ENCODE measurements around the gene CCDC142.
"Not testable (repeated sequence)": the region's sequence is repeated elsewhere in the genome, so short reads cannot be mapped to it uniquely, and the experiment has no call there.

CCDC142 gene

GRCh38 chr2:74462054-74462785 lies 20.6 kb downstream of the CCDC142 start:
- no peak for DNase-seq

GRCh38 chr2:74461187-74462053 lies 21.4 kb downstream of the CCDC142 start:
- no peak for DNase-seq

DNA sequence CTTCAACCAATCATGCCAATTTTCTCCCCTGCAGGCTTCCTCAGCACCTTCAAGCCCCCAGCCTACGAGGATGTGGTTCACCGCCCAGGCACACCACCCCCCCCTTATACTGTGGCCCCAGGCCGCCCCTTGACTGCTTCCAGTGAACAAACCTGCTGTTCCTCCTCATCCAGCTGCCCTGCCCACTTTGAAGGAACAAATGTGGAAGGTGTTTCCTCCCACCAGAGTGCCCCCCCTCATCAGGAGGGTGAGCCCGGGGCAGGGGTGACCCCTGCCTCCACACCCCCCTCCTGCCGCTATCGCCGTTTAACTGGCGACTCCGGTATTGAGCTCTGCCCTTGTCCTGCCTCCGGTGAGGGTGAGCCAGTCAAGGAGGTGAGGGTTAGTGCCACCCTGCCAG lies 22.6 kb downstream of the CCDC142 start:
- DNase-seq = not testable (repeated sequence)

DNA sequence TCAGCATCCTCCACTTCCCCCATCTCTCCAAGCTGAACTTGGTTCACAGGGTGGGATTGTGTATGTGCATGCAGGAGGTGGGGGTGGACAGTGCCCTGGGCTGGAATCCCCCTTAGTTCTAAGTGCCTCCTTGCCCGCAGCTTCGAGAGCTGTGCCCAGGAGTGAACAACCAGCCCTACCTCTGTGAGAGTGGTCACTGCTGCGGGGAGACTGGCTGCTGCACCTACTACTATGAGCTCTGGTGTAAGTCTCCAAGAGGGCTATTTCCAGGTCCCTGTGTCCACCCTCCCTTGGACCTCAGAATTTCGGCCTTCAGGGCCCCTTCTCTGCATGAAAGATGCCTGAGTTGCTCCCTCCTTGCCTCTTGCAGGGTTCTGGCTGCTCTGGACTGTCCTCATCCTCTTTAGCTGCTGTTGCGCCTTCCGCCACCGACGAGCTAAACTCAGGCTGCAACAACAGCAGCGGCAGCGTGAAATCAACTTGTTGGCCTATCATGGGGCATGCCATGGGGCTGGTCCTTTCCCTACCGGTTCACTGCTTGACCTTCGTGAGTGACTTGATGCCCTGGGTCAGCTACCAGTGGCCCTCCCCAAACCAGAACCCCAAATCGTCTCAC lies 23.2 kb downstream of the CCDC142 start:
- not testable (repeated sequence) for DNase-seq

GRCh38 chr2:74458938-74459363 lies 23.8 kb downstream of the CCDC142 start:
- no peak for DNase-seq

GRCh38 chr2:74458132-74458937 lies 24.5 kb downstream of the CCDC142 start, which contains the start of gene WBP1:
TSS of gene WBP1 (plus strand) at chr2:74458438. CDS start at chr2:74458603, 165 bp downstream.
- DNase-seq = peak; percentile 100

DNA sequence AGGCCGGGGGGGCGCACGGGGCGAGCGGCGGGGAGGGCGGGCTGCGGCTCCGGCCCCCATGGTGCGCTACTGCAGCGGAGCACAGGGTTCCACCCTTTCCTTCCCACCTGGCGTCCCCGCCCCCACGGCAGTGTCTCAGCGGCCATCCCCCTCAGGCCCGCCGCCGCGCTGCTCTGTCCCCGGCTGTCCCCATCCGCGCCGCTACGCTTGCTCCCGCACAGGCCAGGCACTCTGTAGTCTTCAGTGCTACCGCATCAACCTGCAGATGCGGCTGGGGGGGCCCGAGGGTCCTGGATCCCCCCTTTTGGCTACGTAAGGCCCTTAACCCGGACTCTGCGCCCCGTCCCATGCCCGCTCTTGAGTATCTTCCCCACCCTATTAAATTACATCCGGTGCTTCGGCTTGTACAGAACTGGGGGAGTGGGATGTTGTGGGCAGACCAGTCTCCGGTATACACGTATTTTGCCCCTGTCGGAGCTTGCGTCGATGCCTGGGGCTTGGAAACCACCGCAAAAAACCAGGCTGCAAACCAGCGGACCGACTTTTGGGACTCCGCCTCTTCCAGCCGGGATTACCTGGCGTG lies 25.2 kb downstream of the CCDC142 start:
- DNase-seq = peak; percentile 85

- no peak for DNase-seq
Observed at GRCh38 chr2:74457129-74457548, 25.7 kb downstream of the CCDC142 start.

GRCh38 chr2:74454654-74455511 lies 27.9 kb downstream of the CCDC142 start, which contains the start of gene INO80B:
TSS of gene INO80B (plus strand) at chr2:74455087. CDS start at chr2:74455117, 30 bp downstream.
- peak; percentile 99 for DNase-seq

DNA sequence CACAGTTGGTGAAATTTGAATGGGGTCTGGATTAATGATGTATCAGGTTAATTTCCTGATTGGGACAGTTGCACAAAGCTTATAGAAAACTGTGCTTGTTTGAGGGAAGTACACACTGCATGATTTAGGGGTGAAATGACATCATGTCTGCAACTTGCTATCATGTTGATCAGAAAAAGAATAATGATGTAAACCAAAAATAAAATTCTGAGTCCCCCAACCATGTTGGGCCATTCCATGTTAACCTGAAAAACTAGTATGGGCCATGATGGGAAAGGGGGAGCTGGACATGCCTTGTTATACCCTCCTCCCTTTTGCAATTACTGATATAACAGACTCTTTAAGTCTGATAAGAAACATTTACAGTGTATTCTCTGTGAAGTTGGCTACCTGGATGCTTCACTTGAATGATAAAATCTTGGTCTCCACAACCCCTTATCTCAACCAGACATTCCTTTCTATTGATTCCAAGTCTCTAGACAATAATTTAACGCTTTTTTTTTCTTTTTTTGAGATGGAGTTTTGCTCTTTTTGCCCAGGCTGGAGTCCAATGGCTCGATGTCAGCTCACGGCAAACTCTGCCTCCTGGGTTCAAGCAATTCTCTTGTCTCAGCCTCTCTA lies 32.1 kb downstream of the CCDC142 start:
- no peak for DNase-seq

- DNase-seq = no peak
Observed at GRCh38 chr2:74448771-74449170, 34.0 kb downstream of the CCDC142 start.

- no peak for DNase-seq
Observed at GRCh38 chr2:74447230-74447999, 35.4 kb downstream of the CCDC142 start.

- DNase-seq = no peak
Observed at GRCh38 chr2:74444498-74445318, 38.1 kb downstream of the CCDC142 start.

DNA sequence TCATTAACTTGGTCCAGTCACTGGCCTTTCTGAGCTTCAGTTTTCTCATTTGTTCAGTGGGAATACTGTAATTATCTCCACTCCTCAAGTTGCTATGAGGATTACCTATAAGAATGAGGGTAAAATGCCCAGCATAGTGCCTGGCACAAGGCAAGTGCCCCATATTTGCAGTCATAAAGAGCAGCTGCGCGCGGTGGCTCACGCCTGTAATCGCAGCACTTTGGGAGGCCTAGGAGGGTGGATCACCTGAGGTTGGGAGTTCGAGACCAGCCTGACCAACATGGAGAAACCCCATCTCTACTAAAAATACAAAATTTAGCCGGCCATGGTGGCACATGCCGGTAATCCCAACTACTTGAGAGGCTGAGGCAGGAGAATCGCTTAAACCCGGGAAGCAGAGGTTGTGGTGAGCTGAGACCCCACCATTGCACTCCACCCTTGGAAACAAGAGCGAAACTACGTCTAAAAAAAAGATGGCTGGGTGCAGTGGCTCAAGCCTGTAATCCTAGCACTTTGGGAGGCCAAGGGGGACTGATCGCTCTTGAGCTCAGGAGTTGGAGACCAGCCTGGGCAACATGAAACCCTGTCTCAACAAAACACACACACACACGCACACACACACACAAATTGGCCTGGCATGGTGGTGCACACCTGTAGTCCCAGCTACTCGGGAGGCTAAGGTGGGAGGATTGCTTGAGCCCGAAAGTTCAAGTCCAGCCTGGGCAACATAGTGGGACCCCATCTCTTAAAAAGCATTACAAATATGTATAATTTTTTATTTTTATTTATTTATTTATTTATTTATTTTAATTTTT lies 40.1 kb downstream of the CCDC142 start:
- not testable (repeated sequence) for DNase-seq

- no peak for DNase-seq
Observed at GRCh38 chr2:74441690-74442482, 40.9 kb downstream of the CCDC142 start, which contains the start of gene RTKN. TSS of gene RTKN (minus strand) at chr2:74441937. CDS start at chr2:74441816, 121 bp downstream.

- no peak for DNase-seq
Observed at GRCh38 chr2:74441170-74441689, 41.6 kb downstream of the CCDC142 start.

Data from CD4-positive, alpha-beta T cell treated with Interleukin-4 for 4 hours (primary cell).